ENCODE data around the gene DYNC1H1.

DNA sequence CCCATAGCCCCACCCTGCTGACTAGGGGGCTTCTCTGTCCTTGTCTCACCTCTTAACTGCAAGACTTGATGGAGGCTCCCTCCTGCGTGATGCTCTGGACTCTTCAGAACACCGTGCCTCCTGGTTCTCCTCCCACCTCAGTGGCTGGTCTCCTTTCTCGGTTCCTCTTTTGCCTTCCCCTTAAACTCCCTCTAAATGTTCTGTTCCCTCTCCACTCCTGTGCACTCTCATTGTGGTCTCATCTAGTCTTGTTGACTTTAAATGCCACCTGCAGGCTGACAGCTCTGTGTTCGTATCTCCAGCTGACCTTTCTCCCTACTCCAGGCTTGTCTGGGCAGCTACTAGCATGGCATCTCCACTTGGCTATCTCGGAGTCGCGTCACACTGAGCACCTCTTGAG, 28.3 kb downstream of the DYNC1H1 start:
- TF ChIP-seq, protein P1, sequence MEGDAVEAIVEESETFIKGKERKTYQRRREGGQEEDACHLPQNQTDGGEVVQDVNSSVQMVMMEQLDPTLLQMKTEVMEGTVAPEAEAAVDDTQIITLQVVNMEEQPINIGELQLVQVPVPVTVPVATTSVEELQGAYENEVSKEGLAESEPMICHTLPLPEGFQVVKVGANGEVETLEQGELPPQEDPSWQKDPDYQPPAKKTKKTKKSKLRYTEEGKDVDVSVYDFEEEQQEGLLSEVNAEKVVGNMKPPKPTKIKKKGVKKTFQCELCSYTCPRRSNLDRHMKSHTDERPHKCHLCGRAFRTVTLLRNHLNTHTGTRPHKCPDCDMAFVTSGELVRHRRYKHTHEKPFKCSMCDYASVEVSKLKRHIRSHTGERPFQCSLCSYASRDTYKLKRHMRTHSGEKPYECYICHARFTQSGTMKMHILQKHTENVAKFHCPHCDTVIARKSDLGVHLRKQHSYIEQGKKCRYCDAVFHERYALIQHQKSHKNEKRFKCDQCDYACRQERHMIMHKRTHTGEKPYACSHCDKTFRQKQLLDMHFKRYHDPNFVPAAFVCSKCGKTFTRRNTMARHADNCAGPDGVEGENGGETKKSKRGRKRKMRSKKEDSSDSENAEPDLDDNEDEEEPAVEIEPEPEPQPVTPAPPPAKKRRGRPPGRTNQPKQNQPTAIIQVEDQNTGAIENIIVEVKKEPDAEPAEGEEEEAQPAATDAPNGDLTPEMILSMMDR (IDR thresholded peaks at IDR 0.05): no peak
- no peak for TF ChIP-seq POLR2A (IDR thresholded peaks at IDR 0.05)

All from lower leg skin (tissue), 3 donors.